Progenitor cell of endocrine pancreas (in vitro differentiated cells): ENCODE data around the gene RPUSD4. TPM values are rescaled to one million over a fixed set of nuclear protein-coding genes. Genes with fewer than 3 reads are reported as not detected.

Source experiments
- DNase-seq: peaks from one replicate; pipeline ENCODE4 v3.0.0; 2021; ENCODE audit warnings: low spot score; ENCODE audit not compliant: unreplicated experiment
- H3K27ac Mint-ChIP-seq: 2 replicates; pipeline ENCODE4 v1.8.0; 2021; ENCODE audit warnings: mild to moderate bottlenecking, moderate library complexity, mixed read lengths
- H3K27me3 Mint-ChIP-seq: 2 replicates; pipeline ENCODE4 v1.8.0; 2021; ENCODE audit warnings: mixed read lengths
- H3K36me3 Mint-ChIP-seq: 2 replicates; pipeline ENCODE4 v1.8.0; 2022; ENCODE audit warnings: mixed read lengths; ENCODE audit not compliant: insufficient read depth
- H3K4me1 Mint-ChIP-seq: 2 replicates; pipeline ENCODE4 v1.8.0; 2021; ENCODE audit warnings: low read depth, mixed read lengths
- H3K4me3 Mint-ChIP-seq: 2 replicates; pipeline ENCODE4 v1.8.0; 2021; ENCODE audit warnings: low read depth, mild to moderate bottlenecking, moderate library complexity, mixed read lengths
- H3K9me3 Mint-ChIP-seq: 2 replicates; pipeline ENCODE4 v1.8.0; 2021; ENCODE audit warnings: low read depth, mixed read lengths
- total RNA-seq: library from RNA; stranded (reverse); gene quantifications from 2 replicates; pipeline ENCODE4 v1.2.1, GENCODE V29; 2021
- TF ChIP-seq, protein P1 (sequence below): fragments of 200-600 bp; sonication (generic); IDR thresholded peaks from one replicate; pipeline ENCODE4 v1.5.0; 2021; ENCODE audit warnings: antibody characterized with exemption, mild to moderate bottlenecking; ENCODE audit not compliant: unreplicated experiment

The RPUSD4 gene
- total RNA-seq, 1 donor from 2014 or later, result 41.0 TPM

DNA sequence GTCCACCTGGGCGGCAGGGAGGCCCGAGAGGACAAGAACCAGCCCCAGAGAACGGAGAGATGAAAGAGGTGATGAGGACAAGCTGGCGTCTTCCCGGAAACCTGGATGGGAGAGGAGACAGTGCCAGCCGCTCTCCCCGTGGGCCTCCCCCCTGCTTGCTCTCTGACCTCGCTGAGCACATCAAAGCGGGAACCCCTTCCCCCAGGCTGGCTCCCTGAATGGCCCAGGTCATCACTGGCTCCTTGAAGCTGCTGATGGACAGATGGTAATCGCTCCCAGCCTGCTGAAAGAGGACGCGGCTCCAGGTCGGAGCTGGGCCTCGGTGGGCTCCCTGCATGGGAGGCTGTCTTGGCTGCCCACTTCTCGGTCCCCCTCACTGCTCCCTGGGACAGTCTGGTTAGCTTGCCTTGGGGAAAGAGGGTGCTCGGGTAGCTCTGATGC is 18.4 kb downstream of the RPUSD4 start:
- no peaks in the 10 kb centered on the region for H3K4me1 Mint-ChIP-seq
- H3K27ac Mint-ChIP-seq, result no peak overlapping the region
- no peaks in the 10 kb centered on the region for H3K27me3 Mint-ChIP-seq
- no peak overlapping the region for H3K4me3 Mint-ChIP-seq
- TF ChIP-seq, protein P1, sequence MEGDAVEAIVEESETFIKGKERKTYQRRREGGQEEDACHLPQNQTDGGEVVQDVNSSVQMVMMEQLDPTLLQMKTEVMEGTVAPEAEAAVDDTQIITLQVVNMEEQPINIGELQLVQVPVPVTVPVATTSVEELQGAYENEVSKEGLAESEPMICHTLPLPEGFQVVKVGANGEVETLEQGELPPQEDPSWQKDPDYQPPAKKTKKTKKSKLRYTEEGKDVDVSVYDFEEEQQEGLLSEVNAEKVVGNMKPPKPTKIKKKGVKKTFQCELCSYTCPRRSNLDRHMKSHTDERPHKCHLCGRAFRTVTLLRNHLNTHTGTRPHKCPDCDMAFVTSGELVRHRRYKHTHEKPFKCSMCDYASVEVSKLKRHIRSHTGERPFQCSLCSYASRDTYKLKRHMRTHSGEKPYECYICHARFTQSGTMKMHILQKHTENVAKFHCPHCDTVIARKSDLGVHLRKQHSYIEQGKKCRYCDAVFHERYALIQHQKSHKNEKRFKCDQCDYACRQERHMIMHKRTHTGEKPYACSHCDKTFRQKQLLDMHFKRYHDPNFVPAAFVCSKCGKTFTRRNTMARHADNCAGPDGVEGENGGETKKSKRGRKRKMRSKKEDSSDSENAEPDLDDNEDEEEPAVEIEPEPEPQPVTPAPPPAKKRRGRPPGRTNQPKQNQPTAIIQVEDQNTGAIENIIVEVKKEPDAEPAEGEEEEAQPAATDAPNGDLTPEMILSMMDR, result no peak
- no peaks in the 10 kb centered on the region for H3K9me3 Mint-ChIP-seq
- H3K36me3 Mint-ChIP-seq, result peaks cover 42% of the 10 kb centered on the region
- DNase-seq, result no peak

DNA sequence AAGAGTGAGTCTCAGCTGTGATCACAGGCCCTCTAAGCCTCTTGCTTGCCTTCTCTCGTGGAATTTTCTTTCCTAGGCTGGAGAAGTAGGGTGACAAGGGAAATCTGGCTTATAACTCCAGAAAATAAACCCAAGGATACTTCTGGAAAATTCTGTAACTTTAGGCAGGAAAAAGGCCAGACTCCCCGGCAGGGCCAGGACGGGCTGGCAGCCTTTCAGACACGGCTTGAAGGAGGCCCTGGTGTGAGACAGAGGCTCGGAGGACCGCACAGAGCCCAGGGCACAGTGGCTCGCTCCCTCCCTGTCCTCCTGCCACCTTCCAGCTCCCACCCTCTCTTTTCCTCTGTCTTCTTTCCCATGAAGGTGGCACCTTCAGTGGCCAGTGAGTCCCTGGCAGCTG is 19.1 kb downstream of the RPUSD4 start:
- H3K27ac Mint-ChIP-seq, result no peak overlapping the region
- H3K4me1 Mint-ChIP-seq, result no peaks in the 10 kb centered on the region
- H3K9me3 Mint-ChIP-seq, result no peaks in the 10 kb centered on the region
- peaks cover 35% of the 10 kb centered on the region for H3K36me3 Mint-ChIP-seq
- H3K4me3 Mint-ChIP-seq, result no peak overlapping the region
- no peak for DNase-seq
- no peaks in the 10 kb centered on the region for H3K27me3 Mint-ChIP-seq
- TF ChIP-seq, protein P1, result no peak

DNA sequence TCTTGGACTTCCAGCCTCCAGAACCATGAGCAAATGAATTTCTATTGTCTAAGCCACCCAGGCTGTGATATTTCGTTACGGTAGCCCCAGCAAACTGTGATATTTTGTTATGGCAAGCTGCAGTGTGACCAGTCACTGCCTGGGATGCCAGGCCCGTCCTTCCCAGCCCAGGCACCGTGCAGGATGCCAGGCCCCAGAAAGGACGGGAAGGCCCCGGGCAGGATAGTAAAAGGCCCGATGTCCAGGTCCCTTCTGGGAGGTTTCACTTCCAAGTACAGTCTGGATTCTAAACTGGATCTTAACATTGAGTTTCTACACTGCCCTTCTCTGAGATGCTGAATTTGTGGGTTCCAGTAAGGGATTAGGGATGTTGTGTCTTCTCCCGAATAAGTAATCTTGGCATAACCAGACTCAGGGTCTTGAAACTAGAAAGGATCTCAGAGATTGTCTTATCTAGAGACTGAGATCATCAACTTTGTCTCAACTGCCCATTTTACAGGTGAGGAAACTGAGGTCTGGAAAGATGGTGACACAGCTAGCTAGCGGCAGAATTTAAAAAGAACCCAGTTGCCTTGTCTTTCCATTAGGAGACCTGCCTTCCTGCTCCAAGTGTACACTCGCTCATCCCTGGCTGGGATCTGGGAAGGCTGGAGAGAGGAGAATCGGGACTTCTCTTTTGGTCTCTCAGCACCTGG is 19.9 kb downstream of the RPUSD4 start:
- Mint-ChIP-seq H3K9me3 (no peaks in the 10 kb centered on the region), H3K27ac (no peak overlapping the region), H3K4me1 (no peaks in the 10 kb centered on the region), H3K27me3 (no peaks in the 10 kb centered on the region), H3K4me3 (no peak overlapping the region), H3K36me3 (peaks cover 31% of the 10 kb centered on the region)
- TF ChIP-seq, protein P1, result no peak
- no peak for DNase-seq

DNA sequence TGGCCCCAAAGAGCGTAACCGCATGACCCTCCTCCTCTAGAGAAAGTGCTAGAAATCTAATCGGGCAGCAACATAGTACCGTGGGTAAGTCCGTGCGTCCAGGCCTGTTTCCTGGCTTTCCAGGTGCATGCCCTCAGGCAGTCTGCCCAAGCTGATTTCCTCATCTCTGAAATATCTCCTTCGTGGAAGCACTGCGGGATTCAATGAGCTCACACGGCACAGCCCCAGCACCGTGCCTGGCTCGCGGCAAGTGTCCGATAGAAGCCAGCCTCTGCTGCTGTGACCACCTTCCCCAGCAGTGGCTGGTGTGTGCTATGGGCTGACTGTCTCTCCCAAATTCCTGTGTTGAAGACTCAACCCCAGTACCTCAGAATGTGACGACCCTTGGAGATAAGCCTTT is 20.7 kb downstream of the RPUSD4 start:
- Mint-ChIP-seq H3K9me3 (no peaks in the 10 kb centered on the region), H3K4me3 (no peak overlapping the region), H3K36me3 (peaks cover 24% of the 10 kb centered on the region), H3K4me1 (no peaks in the 10 kb centered on the region), H3K27me3 (no peaks in the 10 kb centered on the region), H3K27ac (no peak overlapping the region)
- no peak for DNase-seq
- TF ChIP-seq, protein P1, result no peak

DNA sequence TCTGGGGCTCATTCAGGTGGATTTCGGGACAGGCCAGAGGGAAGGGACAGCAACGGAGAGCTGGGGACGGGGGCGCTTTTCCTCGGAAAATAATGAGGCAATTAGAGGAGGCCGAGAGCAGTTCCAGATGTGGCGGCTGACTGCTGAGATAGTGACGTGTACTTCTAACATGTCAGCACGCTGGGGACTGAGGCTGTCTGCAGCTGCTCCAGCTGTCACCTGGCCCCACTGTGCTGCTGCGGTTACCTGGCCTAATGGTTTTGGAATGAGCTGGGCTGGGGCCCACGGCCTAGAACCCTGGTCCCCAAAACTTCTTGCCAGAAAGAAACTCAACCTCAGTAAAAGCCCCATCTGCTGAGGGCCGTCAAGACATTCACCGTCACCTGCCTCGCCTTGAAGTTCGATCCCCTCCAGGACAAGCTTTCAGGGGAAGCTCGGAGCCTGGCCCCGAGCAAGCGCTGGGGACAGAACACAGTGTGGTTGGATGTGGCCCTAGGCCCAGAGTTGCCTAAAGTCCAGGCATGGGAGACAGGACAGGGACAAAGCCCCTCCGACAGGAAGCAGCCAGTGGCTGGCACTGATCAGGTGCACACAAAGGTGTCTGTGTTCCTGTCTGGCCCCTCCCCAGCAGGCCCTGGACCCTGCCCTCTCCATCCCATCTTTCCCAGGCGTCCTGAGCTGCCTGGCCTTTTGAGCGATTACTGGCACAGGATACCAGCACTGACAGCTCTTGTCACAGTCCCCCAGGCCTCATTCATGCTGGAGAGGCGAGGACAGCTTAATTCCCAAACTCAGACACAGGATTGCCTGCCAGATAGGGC is 22.1 kb downstream of the RPUSD4 start:
- H3K4me1 Mint-ChIP-seq, result no peaks in the 10 kb centered on the region
- H3K36me3 Mint-ChIP-seq, result peaks cover 14% of the 10 kb centered on the region
- DNase-seq, result no peak
- H3K9me3 Mint-ChIP-seq, result no peaks in the 10 kb centered on the region
- TF ChIP-seq, protein P1, result no peak
- no peak overlapping the region for H3K4me3 Mint-ChIP-seq
- peak overlapping the region; percentile 52 for H3K27ac Mint-ChIP-seq
- no peaks in the 10 kb centered on the region for H3K27me3 Mint-ChIP-seq
